Heart left ventricle (tissue), 16 donors: ENCODE data around the gene MRPL36. TPM values are rescaled to one million over a fixed set of nuclear protein-coding genes. Genes with fewer than 3 reads are reported as not detected.

Experiments used
- ATAC-seq, 4 donors: fragments of 200-7000 bp; cut with Tn5 transposase; one replicate each; pipeline ENCODE4 v1.9.1; 2020 to 2022; ENCODE audit warnings: moderate library complexity in 4 of 4, mild to moderate bottlenecking in 3 of 4, moderate number of reproducible peaks in 1 of 4
- DNase-seq, 5 donors: peaks; one replicate each; pipeline ENCODE4 v3.0.0-alpha.2; 2020
- H3K27ac ChIP-seq, 12 donors: fragments of 200-600 bp; sonication (generic) in 4 of 12; one replicate each; pipeline versions ENCODE4 v1.5.0 to v1.8.0; 2016 to 2022; ENCODE audit warnings: mild to moderate bottlenecking in 2 of 12
- H3K27me3 ChIP-seq, 9 donors: fragments of 200-600 bp; sonication (generic) in 2 of 9; one replicate each; pipeline versions ENCODE4 v1.5.1 to v1.8.0; 2016 to 2022; ENCODE audit warnings: mild to moderate bottlenecking in 3 of 9
- H3K36me3 ChIP-seq, 9 donors: fragments of 200-600 bp; sonication (generic) in 2 of 9; one replicate each; pipeline versions ENCODE4 v1.5.0 to v1.8.0; 2018 to 2022; ENCODE audit warnings: mild to moderate bottlenecking in 2 of 9
- H3K4me1 ChIP-seq, 12 donors: fragments of 200-600 bp; sonication (generic) in 4 of 12; one replicate each; pipeline versions ENCODE4 v1.5.0 to v1.8.0; 2016 to 2022; ENCODE audit warnings: mild to moderate bottlenecking in 3 of 12
- H3K4me3 ChIP-seq, 12 donors: fragments of 200-600 bp; sonication (generic) in 4 of 12; one replicate each; pipeline versions ENCODE4 v1.5.0 to v1.8.0; 2017 to 2022; ENCODE audit warnings: mild to moderate bottlenecking in 9 of 12, moderate library complexity in 4 of 12
- H3K9me3 ChIP-seq, 12 donors: fragments of 200-600 bp; sonication (generic) in 4 of 12; one replicate each; pipeline versions ENCODE4 v1.5.0 to v1.8.0; 2016 to 2022; ENCODE audit warnings: mild to moderate bottlenecking in 1 of 12
- POLR2A ChIP-seq, 2 donors: fragments of 450-650 bp; IDR thresholded peaks; one replicate each; pipeline ENCODE4 v1.6.1; 2017; ENCODE audit warnings: antibody characterized with exemption in 2 of 2, mild to moderate bottlenecking in 2 of 2, moderate library complexity in 2 of 2
- WGBS, 4 donors: extraction: QIAGEN DNeasy Blood & Tissue Kit in 2 of 4; methylation state at CpG; one replicate each; pipeline versions ENCODE4 v1.1.5 to v1.1.7; 2013 to 2018; 5-methylcytosine and 5-hydroxymethylcytosine counted together
- intact Hi-C, 10 donors: fragments of 100-400 bp; cut with DNase I; formaldehyde crosslinking; loops; one replicate each; pipeline versions ENCODE4 v1.11.1 to v1.14.2; 2022
- polyA plus RNA-seq, 2 donors: library from polyadenylated mRNA; stranded (reverse); fragments of 200-250 nt; gene quantifications; one replicate each; pipeline ENCODE4 v1.2.3, GENCODE V29; 2013
- total RNA-seq, 9 donors: library from RNA; depleted of rRNA in 2 of 9; stranded (reverse); fragments of >200 nt in 2 of 9; fragmentation: NEBNext Ultra II Directional in 3 of 9; extraction: Animal tissue kit (Norgen Biotek cat#: 25700) in 3 of 9; gene quantifications; one replicate each; pipeline versions ENCODE4 v1.1.0 to v1.2.4, GENCODE V29; 2016 to 2023
- TF ChIP-seq, protein P1 (sequence below), 12 donors: fragments of 200-600 bp; sonication (generic) in 4 of 12; IDR thresholded peaks; one replicate each; pipeline versions ENCODE4 v1.5.0 to v1.8.0; 2018 to 2022; ENCODE audit warnings: antibody characterized with exemption in 12 of 12, mild to moderate bottlenecking in 5 of 12
- donor health status: ischemic (EF 13 %, LVEDD 7.1; RV severe dilation, severe dysfunction).
- donor health status: healthy with polysubstance abuse.
- donor health status: DM: no; HTN: yes; CAD: no.
- donor health status: DM: no; HTN: no; CAD: no.
- donor health status: ischemic (EF 25% LVEDD 6.9; RV normal size, moderate dysfunction).
- donor health status: ischemic (EF 25% LVEDD 5.7; RV mildly dilated, moderate dysfunction).
- donor health status: healthy.
- donor health status: DM: yes; HTN: yes; CAD: no.
- donor health status: ischemic (EF 35%, LVEDD 5.7; RV mildly dilated, moderate dysfunction).
- donor health status: nonischemic (EF 11% LVEDD 7.7; RV severe dilation, severe dysfunction).
- donor health status: DM: yes; HTN: yes; CAD: no.
- donor health status: PGD.
- donor health status: ischemic (EF 29% LVEDD 5.4; RV normal size, mild dysfunction).
- donor health status: nonischemic (EF 23%, LVEDD 6.1; RV moderate dilation, normal function).

MRPL36 gene
- total and polyA plus RNA-seq, 11 donors, result 45.6 to 107 (median 56.4) TPM

DNA sequence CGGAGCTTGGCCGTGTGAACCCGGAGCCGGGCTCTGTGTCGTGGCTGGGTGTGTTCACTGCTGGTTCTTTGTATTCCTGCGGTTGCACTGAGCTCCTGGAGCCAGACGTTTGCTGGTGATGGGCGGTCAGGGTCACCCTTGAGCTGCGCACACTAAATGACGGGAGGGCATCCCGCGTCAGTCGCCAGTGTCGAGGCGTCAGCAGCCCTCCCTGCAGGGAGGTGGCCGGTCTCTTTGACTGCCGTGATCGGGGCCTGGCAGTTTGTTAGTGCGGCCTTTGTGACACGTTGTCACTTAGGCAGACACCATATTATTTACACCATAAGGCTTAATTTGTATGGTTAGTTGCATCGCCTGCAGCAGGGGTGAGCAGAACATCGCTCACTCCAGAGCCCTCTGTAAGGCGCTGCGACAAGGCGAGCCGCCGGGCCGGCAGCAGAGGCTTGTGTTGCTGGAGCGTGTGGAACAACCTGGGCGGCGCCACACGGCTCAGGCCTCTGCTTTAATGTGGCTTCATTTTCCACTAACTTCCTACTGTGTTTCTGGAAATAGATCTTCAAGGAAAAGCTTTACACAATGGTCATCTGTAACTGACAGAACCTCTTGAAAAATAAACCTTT lies 9.9 kb upstream of the MRPL36 start:
- no peak overlapping the region for H3K27ac ChIP-seq
- TF ChIP-seq, protein P1, sequence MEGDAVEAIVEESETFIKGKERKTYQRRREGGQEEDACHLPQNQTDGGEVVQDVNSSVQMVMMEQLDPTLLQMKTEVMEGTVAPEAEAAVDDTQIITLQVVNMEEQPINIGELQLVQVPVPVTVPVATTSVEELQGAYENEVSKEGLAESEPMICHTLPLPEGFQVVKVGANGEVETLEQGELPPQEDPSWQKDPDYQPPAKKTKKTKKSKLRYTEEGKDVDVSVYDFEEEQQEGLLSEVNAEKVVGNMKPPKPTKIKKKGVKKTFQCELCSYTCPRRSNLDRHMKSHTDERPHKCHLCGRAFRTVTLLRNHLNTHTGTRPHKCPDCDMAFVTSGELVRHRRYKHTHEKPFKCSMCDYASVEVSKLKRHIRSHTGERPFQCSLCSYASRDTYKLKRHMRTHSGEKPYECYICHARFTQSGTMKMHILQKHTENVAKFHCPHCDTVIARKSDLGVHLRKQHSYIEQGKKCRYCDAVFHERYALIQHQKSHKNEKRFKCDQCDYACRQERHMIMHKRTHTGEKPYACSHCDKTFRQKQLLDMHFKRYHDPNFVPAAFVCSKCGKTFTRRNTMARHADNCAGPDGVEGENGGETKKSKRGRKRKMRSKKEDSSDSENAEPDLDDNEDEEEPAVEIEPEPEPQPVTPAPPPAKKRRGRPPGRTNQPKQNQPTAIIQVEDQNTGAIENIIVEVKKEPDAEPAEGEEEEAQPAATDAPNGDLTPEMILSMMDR (IDR thresholded peaks at IDR 0.05), result no peak
- no peak for TF ChIP-seq POLR2A (IDR thresholded peaks at IDR 0.05)
- H3K36me3 ChIP-seq, result peaks cover 0 to 98% (median 92%) of the 10 kb centered on the region in 9 donors
- no peaks in the 10 kb centered on the region for H3K9me3 ChIP-seq
- no peaks in the 10 kb centered on the region for H3K27me3 ChIP-seq
- ATAC-seq, result peak in 3 of 4 donors; percentile 20 to 48 (median 28)
- H3K4me1 ChIP-seq, result peaks cover 0 to 50% (median 3%) of the 10 kb centered on the region in 12 donors
- intact Hi-C loops, result loop anchor here in 4 of 10 donors (5.0 to 10.0 kb wide), 5 partner anchors 75 to 465 kb away; partner anchors contain the start of genes IRX4 (in 2 of the 4) and CLPTM1L (in 1 of the 4)
- H3K4me3 ChIP-seq, result no peak overlapping the region
- DNase-seq, result no peak
- WGBS, 4 donors, result 80 to 86% (median 81%) methylated on average over 29 to 32 of the region's 32 CpGs

DNA sequence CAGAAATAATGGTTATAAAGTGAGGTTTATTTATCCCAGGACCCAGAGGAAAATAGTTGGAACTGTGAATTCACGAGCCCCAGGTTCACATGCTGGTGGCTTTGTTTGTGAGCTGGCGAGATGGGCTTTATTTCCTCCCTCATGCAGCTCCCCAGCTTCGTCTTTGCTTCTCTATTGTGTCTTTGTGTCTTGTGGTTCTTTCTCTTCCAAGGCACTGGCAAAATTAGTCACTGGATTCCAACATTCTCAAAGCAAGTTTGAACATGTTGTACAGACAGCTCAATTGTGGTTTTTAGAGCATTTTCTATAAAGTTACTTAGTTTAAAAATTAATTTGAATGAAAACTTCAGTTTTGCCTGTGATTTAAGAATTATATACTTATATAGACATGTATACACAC lies 8.8 kb upstream of the MRPL36 start:
- 47 to 60% (median 52%) methylated on average over 3 of the region's 3 CpGs for WGBS, 4 donors
- Histone ChIP-seq H3K36me3 (peaks cover 0 to 98% (median 92%) of the 10 kb centered on the region in 9 donors), H3K27me3 (no peaks in the 10 kb centered on the region), H3K9me3 (no peaks in the 10 kb centered on the region), H3K4me1 (peaks cover 0 to 61% (median 13%) of the 10 kb centered on the region in 12 donors), H3K4me3 (no peak overlapping the region), H3K27ac (no peak overlapping the region)
- DNase-seq (no peak), ATAC-seq (no peak)
- intact Hi-C loops, result loop anchor here in 4 of 10 donors (5.0 to 10.0 kb wide), 5 partner anchors 76 to 464 kb away; partner anchors contain the start of genes IRX4 (in 2 of the 4) and CLPTM1L (in 1 of the 4)
- TF ChIP-seq, protein P1 (IDR thresholded peaks at IDR 0.05), result no peak

DNA sequence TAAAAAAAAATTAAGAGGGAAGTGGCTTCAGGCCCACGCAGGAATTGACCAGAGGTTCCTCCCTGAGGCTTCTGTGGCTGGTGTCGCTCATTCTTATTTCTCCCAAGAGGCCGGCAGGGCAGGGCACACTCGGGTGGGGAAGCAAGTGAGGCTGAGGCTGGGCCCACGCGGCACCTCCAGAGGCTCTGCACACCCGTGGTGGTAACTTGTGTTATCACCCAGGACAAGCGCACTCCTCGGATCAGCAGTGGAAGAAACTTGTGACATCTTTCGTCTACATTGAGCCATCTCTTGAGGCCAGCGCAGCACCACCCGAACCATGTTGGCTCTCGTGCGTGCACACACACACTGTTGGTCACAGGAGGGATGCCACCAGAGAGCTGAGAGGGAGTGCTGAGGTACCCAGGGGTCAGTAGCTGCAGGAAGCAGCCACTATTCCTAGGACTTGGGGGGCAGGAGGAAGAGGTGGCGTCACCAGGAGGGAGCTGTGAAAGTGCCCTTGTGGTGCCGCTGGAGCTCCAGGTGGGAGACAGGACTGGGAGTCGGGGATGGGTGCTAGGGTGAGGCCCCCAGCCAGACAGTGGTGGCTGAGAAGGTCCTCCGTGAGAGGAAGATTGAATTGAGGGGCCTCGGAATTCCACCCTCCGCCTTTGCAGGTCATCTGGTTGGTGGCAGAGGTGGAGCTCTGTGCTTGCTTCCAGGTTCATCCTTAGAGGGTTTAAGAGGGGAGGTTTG lies 8.0 kb upstream of the MRPL36 start:
- peaks cover 0 to 100% (median 94%) of the 10 kb centered on the region in 9 donors for H3K36me3 ChIP-seq
- TF ChIP-seq, protein P1 (IDR thresholded peaks at IDR 0.05), result no peak
- no peak for TF ChIP-seq POLR2A (IDR thresholded peaks at IDR 0.05)
- no peaks in the 10 kb centered on the region for H3K27me3 ChIP-seq
- no peak overlapping the region for H3K27ac ChIP-seq
- ATAC-seq (no peak), DNase-seq (no peak)
- no peaks in the 10 kb centered on the region for H3K9me3 ChIP-seq
- intact Hi-C loops, result loop anchor here in 4 of 10 donors (5.0 to 10.0 kb wide), 5 partner anchors 77 to 463 kb away; partner anchors contain the start of genes IRX4 (in 2 of the 4) and CLPTM1L (in 1 of the 4)
- H3K4me3 ChIP-seq, result no peak overlapping the region
- H3K4me1 ChIP-seq, result peaks cover 0 to 69% (median 16%) of the 10 kb centered on the region in 12 donors
- 78 to 89% (median 87%) methylated on average over 20 of the region's 20 CpGs for WGBS, 4 donors

DNA sequence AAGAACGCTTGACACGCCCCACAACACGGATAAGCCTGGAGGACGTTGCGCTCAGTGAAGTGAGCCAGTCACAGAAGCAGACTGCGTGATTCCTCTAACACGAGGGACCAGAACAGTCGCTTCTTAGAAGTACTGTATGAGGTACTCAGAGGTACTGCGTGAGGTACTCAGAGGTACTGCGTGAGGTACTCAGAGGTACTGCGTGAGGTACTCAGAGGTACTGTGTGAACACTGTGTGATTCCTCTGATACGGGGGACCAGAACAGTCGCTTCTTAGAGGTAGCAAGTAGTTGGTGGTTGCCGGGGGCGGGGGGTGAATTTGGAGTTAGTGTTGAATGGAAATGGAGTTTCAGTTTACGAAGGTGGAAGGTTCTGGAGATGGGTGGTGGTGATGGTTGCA lies 7.3 kb upstream of the MRPL36 start:
- intact Hi-C loops, result loop anchor here in 4 of 10 donors (5.0 to 10.0 kb wide), 5 partner anchors 78 to 462 kb away; partner anchors contain the start of genes IRX4 (in 2 of the 4) and CLPTM1L (in 1 of the 4)
- Histone ChIP-seq H3K36me3 (peaks cover 0 to 97% (median 91%) of the 10 kb centered on the region in 9 donors), H3K4me3 (no peak overlapping the region), H3K4me1 (peaks cover 0 to 75% (median 20%) of the 10 kb centered on the region in 12 donors), H3K27ac (no peak overlapping the region), H3K27me3 (no peaks in the 10 kb centered on the region), H3K9me3 (no peaks in the 10 kb centered on the region)
- DNase-seq, result no peak
- 88 to 92% (median 89%) methylated on average over 15 to 16 of the region's 16 CpGs for WGBS, 4 donors
- no peak for ATAC-seq
- TF ChIP-seq, protein P1 (IDR thresholded peaks at IDR 0.05), result no peak
- no peak for TF ChIP-seq POLR2A (IDR thresholded peaks at IDR 0.05)
